GM21381 (cell line): Measurements from ENCODE around the gene FAM114A1.
"Not testable (repeated sequence)": the region's sequence is repeated elsewhere in the genome, so short reads cannot be mapped to it uniquely, and the experiment has no call there.

Experiments
- ATAC-seq: cut with Tn5 transposase; IDR thresholded peaks from one replicate; pipeline ENCODE4 v1.9.1; 2021; ENCODE audit warnings: mild to moderate bottlenecking, moderate library complexity; ENCODE audit not compliant: unreplicated experiment

FAM114A1 gene

GRCh38 chr4:38898245-38898644 lies 30.6 kb downstream of the FAM114A1 start:
- no peak for ATAC-seq

- no peak for ATAC-seq
Observed at GRCh38 chr4:38902221-38902620, 34.6 kb downstream of the FAM114A1 start.

GRCh38 chr4:38902695-38903094 lies 35.1 kb downstream of the FAM114A1 start:
- no peak for ATAC-seq

GRCh38 chr4:38904090-38904666 lies 36.6 kb downstream of the FAM114A1 start:
- ATAC-seq: no peak

- no peak for ATAC-seq
Observed at GRCh38 chr4:38904682-38905081, 37.1 kb downstream of the FAM114A1 start.

GRCh38 chr4:38905652-38906385 lies 38.2 kb downstream of the FAM114A1 start:
- ATAC-seq: no peak

- no peak for ATAC-seq
Observed at GRCh38 chr4:38907696-38908270, 40.2 kb downstream of the FAM114A1 start.

GRCh38 chr4:38909015-38909414 lies 41.4 kb downstream of the FAM114A1 start:
- no peak for ATAC-seq

GRCh38 chr4:38911257-38911656 lies 43.7 kb downstream of the FAM114A1 start:
- ATAC-seq: no peak

GRCh38 chr4:38914854-38915253 lies 47.2 kb downstream of the FAM114A1 start:
- ATAC-seq: no peak

GRCh38 chr4:38916267-38916666 lies 48.7 kb downstream of the FAM114A1 start:
- not testable (repeated sequence) for ATAC-seq

- ATAC-seq: no peak
Observed at GRCh38 chr4:38917481-38918025, 49.9 kb downstream of the FAM114A1 start.

GRCh38 chr4:38919494-38919893 lies 51.9 kb downstream of the FAM114A1 start:
- no peak for ATAC-seq

- no peak for ATAC-seq
Observed at GRCh38 chr4:38920186-38920585, 52.6 kb downstream of the FAM114A1 start.

- no peak for ATAC-seq
Observed at GRCh38 chr4:38920677-38921076, 53.1 kb downstream of the FAM114A1 start.

GRCh38 chr4:38921151-38921550 lies 53.5 kb downstream of the FAM114A1 start:
- ATAC-seq: no peak

GRCh38 chr4:38923746-38924145 lies 56.1 kb downstream of the FAM114A1 start:
- no peak for ATAC-seq

- ATAC-seq: no peak
Observed at GRCh38 chr4:38924353-38924752, 56.7 kb downstream of the FAM114A1 start.

GRCh38 chr4:38925492-38926413 lies 58.1 kb downstream of the FAM114A1 start:
- no peak for ATAC-seq

GRCh38 chr4:38926896-38927295 lies 59.3 kb downstream of the FAM114A1 start:
- no peak for ATAC-seq

GRCh38 chr4:38928568-38928967 lies 61.0 kb downstream of the FAM114A1 start:
- ATAC-seq: no peak
